ENCODE measurements around the gene PTPN1.
A peak's percentile ranks its signal among the peaks of the same experiment; 100 is the strongest.
"Not testable (repeated sequence)": the region's sequence is repeated elsewhere in the genome, so short reads cannot be mapped to it uniquely, and the experiment has no call there.

Gene PTPN1

DNA sequence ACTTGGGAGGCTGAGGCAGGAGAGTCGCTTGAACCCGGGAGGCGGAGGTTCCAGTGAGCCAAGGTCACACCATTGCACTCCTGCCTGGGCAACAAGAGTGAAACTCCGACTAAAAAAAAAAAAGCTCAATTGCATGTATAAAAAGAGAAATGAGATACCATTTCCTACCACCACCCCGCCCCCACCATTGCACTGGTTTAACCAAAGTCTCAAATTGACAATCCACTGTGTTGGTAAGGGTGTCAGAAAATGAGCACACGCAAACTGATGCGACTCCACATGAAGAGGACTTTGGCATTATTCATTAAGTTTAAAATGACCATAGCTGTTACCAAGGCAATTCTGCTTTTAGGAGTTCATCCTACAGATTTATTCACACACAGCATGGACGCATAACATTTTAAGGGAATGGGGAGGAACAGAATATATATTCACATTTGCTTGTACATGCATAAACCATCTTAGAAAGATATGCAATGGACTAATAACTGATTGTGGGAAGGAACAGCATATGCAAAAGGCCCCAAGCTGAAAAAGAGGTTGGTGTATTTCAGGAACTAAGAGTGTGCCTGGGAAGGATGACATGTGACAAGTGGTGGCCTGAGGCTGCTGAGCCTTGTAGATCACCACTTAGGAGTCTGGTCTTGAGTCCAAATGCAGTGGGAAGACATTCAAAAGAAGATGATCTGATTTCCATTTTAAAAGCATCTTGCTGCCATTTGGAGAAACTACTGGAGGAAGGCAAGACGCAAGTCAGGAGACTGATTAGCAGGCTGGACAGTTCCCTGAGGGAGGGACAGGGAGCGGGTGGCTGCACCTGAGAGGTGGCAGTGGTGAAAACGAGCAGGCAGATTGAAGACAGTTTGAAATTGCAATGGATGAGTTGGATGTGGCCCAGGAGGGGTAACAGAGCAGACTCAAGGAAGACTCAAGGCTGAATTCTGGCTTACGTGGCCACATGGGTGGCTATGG is 37.2 kb upstream of the PTPN1 start:
- H3K27ac ChIP-seq = no peak overlapping the region

DNA sequence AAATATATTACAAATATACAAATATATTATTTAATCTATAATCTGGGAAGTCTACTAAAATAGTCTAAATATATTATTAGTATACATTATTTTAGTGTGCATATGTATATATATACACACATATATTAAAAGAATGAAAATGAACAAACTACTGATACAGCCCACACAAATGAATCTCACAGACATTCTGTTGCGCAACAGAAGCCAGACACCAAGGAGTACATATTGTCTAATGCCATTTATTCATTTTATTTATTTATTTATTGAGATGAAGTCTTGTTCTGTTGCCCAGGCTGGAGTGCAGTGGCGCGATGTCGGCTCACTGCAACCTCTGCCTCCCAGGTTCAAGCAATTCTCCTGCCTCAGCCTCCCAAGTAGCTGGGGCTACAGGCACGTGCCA is 35.8 kb upstream of the PTPN1 start:
- not testable (repeated sequence) for H3K27ac ChIP-seq

More for the DNA sequence above, 37.2 kb upstream of the PTPN1 start:
- no peak for TF ChIP-seq ZFX (IDR thresholded peaks at IDR 0.05; ENCODE audit: borderline replicate concordance)
- TF ChIP-seq, protein P1, sequence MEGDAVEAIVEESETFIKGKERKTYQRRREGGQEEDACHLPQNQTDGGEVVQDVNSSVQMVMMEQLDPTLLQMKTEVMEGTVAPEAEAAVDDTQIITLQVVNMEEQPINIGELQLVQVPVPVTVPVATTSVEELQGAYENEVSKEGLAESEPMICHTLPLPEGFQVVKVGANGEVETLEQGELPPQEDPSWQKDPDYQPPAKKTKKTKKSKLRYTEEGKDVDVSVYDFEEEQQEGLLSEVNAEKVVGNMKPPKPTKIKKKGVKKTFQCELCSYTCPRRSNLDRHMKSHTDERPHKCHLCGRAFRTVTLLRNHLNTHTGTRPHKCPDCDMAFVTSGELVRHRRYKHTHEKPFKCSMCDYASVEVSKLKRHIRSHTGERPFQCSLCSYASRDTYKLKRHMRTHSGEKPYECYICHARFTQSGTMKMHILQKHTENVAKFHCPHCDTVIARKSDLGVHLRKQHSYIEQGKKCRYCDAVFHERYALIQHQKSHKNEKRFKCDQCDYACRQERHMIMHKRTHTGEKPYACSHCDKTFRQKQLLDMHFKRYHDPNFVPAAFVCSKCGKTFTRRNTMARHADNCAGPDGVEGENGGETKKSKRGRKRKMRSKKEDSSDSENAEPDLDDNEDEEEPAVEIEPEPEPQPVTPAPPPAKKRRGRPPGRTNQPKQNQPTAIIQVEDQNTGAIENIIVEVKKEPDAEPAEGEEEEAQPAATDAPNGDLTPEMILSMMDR (IDR thresholded peaks at IDR 0.05) = no peak

DNA sequence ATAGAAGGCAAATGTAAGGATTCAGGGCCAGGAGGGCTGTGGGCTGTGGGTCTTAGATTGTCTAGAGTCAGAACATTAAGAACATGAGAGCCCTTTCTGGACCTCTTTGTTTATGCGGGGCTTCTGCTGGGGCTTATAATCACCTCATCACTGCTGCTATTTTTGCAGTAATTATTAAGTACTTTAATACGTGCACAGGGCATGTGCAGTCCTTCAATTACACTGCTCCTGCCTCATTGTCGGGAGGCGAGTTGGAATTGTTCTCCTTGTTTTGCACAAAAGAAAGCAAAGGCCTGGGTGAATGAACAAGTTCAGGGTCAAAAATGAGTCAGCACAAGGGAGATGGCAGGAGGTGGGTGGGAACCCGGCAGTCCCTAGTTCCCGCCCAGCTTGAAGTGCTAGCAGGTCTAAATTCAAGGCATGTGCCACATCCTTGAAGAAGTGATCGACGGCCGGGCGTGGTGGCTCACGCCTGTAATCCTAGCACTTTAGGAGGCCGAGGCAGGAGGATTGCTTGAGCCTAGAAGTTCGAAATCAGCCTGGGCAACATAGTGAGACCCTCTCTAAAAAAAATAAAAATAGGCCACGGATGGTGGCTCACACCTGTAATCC is 34.4 kb upstream of the PTPN1 start:
- TF ChIP-seq ZFX (IDR thresholded peaks at IDR 0.05; ENCODE audit: borderline replicate concordance) = no peak
- TF ChIP-seq, protein P1 (IDR thresholded peaks at IDR 0.05) = no peak
- H3K27ac ChIP-seq = no peak overlapping the region

DNA sequence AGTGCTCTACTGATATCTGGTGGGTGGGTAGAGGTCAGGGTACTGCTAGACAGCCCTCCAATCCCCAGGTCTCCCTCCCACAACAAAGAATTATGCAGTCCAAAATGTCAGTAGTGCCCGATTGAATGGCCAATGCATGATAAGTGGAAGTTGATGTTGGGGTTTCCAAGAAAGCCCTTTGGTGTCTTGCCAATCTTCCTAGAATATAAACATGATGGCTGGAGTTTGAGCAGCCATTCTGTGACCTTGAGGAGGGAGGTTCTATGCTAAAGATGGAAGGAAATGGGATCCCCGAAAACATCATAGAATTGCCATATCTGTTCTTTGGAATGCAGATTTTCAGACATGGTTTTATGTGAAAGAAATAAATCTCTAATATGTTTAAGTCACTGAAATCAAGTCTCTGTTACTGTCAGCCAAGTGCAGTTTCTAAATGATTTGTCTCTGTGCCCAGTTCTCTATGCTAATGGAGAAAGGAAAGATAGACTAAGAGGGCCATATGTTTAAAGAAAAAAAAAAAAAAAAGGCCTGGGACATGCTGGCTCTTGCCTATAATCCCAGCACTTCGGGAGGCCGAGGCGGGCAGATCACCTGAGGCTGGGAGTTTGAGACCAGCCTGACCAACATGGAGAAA is 32.8 kb upstream of the PTPN1 start:
- H3K27ac ChIP-seq = no peak overlapping the region

DNA sequence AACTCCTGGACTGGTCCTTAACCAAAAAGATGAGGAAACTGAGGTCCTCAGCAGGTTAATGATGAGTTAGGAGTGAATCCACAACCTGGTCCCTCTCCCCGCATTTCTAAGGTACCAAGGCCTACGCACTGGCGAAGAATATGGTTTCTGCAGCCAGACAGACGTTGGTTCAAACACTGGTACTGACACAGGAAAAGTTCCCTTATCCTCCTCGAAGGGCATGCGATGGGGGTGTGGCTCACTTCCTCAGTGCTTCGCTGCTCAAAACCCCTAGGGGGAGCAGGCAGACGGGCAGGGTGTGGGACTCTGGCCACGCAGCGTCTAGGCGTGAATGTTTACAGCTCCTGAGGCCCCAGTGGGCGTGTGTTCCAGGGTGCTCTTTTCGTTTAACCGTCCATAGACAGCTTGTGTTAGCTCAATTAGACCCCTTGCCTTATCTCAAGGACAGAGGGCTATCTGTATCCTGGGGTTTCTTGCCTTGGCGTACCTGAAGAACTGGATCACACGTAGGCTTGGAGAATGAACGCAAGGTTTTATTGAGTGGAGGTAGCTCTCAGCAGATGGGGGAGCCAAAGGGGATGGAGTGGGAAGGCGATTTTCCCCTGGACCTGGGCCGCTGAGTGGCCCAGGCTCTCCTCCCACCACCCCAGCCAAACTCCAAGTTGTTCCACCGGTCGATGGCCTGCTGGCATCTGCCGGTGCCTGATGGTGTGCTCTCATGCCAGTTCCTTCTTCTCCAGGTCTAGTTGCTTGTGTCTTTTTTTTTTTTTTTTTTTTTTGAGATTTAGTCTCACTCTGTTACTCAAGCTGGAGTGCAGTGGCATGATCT is 31.8 kb upstream of the PTPN1 start:
- H3K27ac ChIP-seq = no peak overlapping the region
- TF ChIP-seq, protein P1 (IDR thresholded peaks at IDR 0.05) = peak; percentile 59
- no peak for TF ChIP-seq ZFX (IDR thresholded peaks at IDR 0.05; ENCODE audit: borderline replicate concordance)

More for the DNA sequence above, 32.8 kb upstream of the PTPN1 start:
- TF ChIP-seq ZFX (IDR thresholded peaks at IDR 0.05; ENCODE audit: borderline replicate concordance) = no peak
- TF ChIP-seq, protein P1 (IDR thresholded peaks at IDR 0.05) = no peak

DNA sequence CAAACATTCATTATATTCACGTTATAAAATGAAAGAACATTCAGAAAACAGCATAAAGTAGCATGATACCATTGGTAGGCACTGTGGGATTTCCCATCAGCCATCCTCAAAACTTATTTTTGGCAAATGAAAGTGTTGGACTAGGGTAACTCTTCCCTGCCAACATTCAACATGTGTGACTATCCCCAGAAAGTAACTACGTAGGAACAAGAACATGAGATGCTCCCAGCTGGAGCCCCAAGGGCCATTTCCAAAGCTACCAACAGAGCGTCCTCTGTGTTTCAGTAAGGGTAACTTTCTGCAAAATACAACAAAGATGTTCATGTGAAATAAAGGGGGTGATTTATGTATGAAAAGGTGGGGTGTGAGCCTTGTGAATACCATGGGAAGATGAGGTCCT is 28.4 kb upstream of the PTPN1 start:
- H3K27ac ChIP-seq = no peak overlapping the region
- TF ChIP-seq, protein P1 (IDR thresholded peaks at IDR 0.05) = no peak
- TF ChIP-seq ZFX (IDR thresholded peaks at IDR 0.05; ENCODE audit: borderline replicate concordance) = no peak

DNA sequence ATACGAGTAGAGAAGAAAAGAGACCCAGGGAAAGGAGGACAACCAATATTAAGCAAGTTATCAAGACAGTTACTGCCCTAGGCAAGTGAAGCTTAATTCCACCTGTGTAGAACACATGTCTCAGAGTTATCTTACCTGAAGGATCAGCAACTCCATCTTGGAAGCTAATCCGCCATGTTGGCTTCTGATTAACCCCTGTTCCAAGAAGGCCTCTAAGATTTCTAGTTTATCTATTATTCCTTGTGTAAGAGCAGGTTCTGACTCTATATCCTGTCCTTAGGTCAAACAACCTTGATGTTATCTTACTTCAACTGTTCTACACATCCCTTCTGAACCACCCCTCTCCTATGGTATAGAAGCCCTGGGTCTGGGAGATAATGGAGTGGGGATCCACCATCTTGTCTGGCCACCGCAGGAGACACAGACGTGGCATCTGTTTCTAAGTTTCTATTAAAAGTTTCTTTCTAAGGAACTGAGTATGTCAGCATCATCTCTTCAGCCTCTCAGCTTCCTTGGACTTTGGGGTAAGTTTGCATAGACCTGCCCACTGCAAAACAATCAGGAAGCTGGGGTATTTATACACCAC is 27.7 kb upstream of the PTPN1 start:
- no peak overlapping the region for H3K27ac ChIP-seq
- TF ChIP-seq ZFX (IDR thresholded peaks at IDR 0.05; ENCODE audit: borderline replicate concordance) = no peak
- TF ChIP-seq, protein P1 (IDR thresholded peaks at IDR 0.05) = no peak

Measured in 22Rv1 (cell line).